Fibroblast of pulmonary artery (primary cell): ENCODE measurements around the gene C11orf65.
"Not testable (repeated sequence)": the region's sequence is repeated elsewhere in the genome, so short reads cannot be mapped to it uniquely, and the experiment has no call there.

ENCODE experiments used
- DNase-seq: peaks from one replicate; pipeline ENCODE4 v3.0.0-alpha.2; 2010; ENCODE audit warnings: low read depth
- H3K4me3 ChIP-seq: replicated peaks from 2 replicates; pipeline ENCODE4 v1.5.1; 2011; ENCODE audit warnings: low read depth, mild to moderate bottlenecking, control low read depth, low read length, moderate library complexity
- CTCF ChIP-seq: IDR thresholded peaks from 2 replicates; pipeline ENCODE4 v1.5.1; 2011; ENCODE audit warnings: mild to moderate bottlenecking, control low read depth, low read length, inconsistent platforms; ENCODE audit errors: missing control alignments

The C11orf65 gene

GRCh38 chr11:108432783-108433182, 34.5 kb downstream of the C11orf65 start:
- peak; percentile 39 for DNase-seq
- no peak overlapping the region for H3K4me3 ChIP-seq
- no peak for TF ChIP-seq CTCF

- DNase-seq, result no peak
- TF ChIP-seq CTCF, result no peak
- H3K4me3 ChIP-seq, result no peak overlapping the region
These were observed 35.3 kb downstream of the C11orf65 start for GRCh38 chr11:108431997-108432396.

- no peak for DNase-seq
- TF ChIP-seq CTCF, result no peak
- H3K4me3 ChIP-seq, result no peak overlapping the region
These were observed 36.0 kb downstream of the C11orf65 start for GRCh38 chr11:108431370-108431769.

- H3K4me3 ChIP-seq, result not testable (repeated sequence)
- peak; percentile 7 for DNase-seq
- TF ChIP-seq CTCF, result peak; percentile 26
These were observed 49.8 kb downstream of the C11orf65 start for GRCh38 chr11:108417551-108417950.

GRCh38 chr11:108414958-108415357, 52.4 kb downstream of the C11orf65 start:
- DNase-seq, result no peak
- no peak for TF ChIP-seq CTCF
- H3K4me3 ChIP-seq, result no peak overlapping the region

- no peak for TF ChIP-seq CTCF
- H3K4me3 ChIP-seq, result no peak overlapping the region
- no peak for DNase-seq
These were observed 61.6 kb downstream of the C11orf65 start for GRCh38 chr11:108405706-108406105.

- TF ChIP-seq CTCF, result no peak
- no peak for DNase-seq
- H3K4me3 ChIP-seq, result no peak overlapping the region
These were observed 64.3 kb downstream of the C11orf65 start for GRCh38 chr11:108403052-108403451.
